Dendritic cell treated with granulocyte-macrophage colony-stimulating factor and Interleukin-4, amounts not matched to agents 40 ng/mL and 50 ng/mL, for 4 days (primary cell): ENCODE results near the gene SGIP1.

Source experiments
- H3K27ac Mint-ChIP-seq: one replicate; pipeline ENCODE4 v1.8.0; 2022; ENCODE audit warnings: mild to moderate bottlenecking, mixed read lengths
- H3K27me3 Mint-ChIP-seq: one replicate; pipeline ENCODE4 v1.8.0; 2022; ENCODE audit warnings: mild to moderate bottlenecking, mixed read lengths
- H3K36me3 Mint-ChIP-seq: one replicate; pipeline ENCODE4 v1.8.0; 2022; ENCODE audit warnings: low read depth, mixed read lengths
- H3K4me1 Mint-ChIP-seq: one replicate; pipeline ENCODE4 v1.8.0; 2022; ENCODE audit warnings: low read depth, mixed read lengths
- H3K4me3 Mint-ChIP-seq: one replicate; pipeline ENCODE4 v1.8.0; 2022; ENCODE audit warnings: mild to moderate bottlenecking, moderate library complexity, mixed read lengths
- H3K9me3 Mint-ChIP-seq: one replicate; pipeline ENCODE4 v1.8.0; 2022; ENCODE audit warnings: mixed read lengths
- intact Hi-C: fragments of 100-400 bp; cut with micrococcal nuclease; formaldehyde crosslinking; loops from one replicate; pipeline ENCODE4 v1.15.0; 2022

SGIP1 gene

GRCh38 chr1:66618390-66618789, 84.4 kb downstream of the SGIP1 start:
- intact Hi-C loops, result no loop called here
- Mint-ChIP-seq H3K27ac (no peak overlapping the region), H3K4me3 (no peak overlapping the region), H3K4me1 (no peaks in the 10 kb centered on the region), H3K36me3 (no peaks in the 10 kb centered on the region), H3K27me3 (no peaks in the 10 kb centered on the region), H3K9me3 (no peaks in the 10 kb centered on the region)

- no peaks in the 10 kb centered on the region for H3K9me3 Mint-ChIP-seq
- intact Hi-C loops, result no loop called here
- H3K36me3 Mint-ChIP-seq, result no peaks in the 10 kb centered on the region
- H3K4me1 Mint-ChIP-seq, result no peaks in the 10 kb centered on the region
- H3K27ac Mint-ChIP-seq, result no peak overlapping the region
- H3K4me3 Mint-ChIP-seq, result no peak overlapping the region
- no peaks in the 10 kb centered on the region for H3K27me3 Mint-ChIP-seq
These were observed 89.9 kb downstream of the SGIP1 start for GRCh38 chr1:66623812-66624211.

GRCh38 chr1:66624412-66625060, 90.6 kb downstream of the SGIP1 start:
- no peaks in the 10 kb centered on the region for H3K9me3 Mint-ChIP-seq
- H3K4me3 Mint-ChIP-seq, result no peak overlapping the region
- H3K4me1 Mint-ChIP-seq, result no peaks in the 10 kb centered on the region
- H3K36me3 Mint-ChIP-seq, result no peaks in the 10 kb centered on the region
- intact Hi-C loops, result no loop called here
- H3K27ac Mint-ChIP-seq, result no peak overlapping the region
- H3K27me3 Mint-ChIP-seq, result no peaks in the 10 kb centered on the region

- no peak overlapping the region for H3K4me3 Mint-ChIP-seq
These were observed 92.3 kb downstream of the SGIP1 start for GRCh38 chr1:66626261-66626660.

GRCh38 chr1:66628926-66629325, 95.0 kb downstream of the SGIP1 start:
- H3K4me1 Mint-ChIP-seq, result no peaks in the 10 kb centered on the region

More at GRCh38 chr1:66626261-66626660, 92.3 kb downstream of the SGIP1 start:
- no peaks in the 10 kb centered on the region for H3K9me3 Mint-ChIP-seq
- intact Hi-C loops, result no loop called here
- H3K4me1 Mint-ChIP-seq, result no peaks in the 10 kb centered on the region
- H3K36me3 Mint-ChIP-seq, result no peaks in the 10 kb centered on the region
- H3K27me3 Mint-ChIP-seq, result no peaks in the 10 kb centered on the region
- no peak overlapping the region for H3K27ac Mint-ChIP-seq

GRCh38 chr1:66633159-66633558, 99.2 kb downstream of the SGIP1 start:
- no peaks in the 10 kb centered on the region for H3K36me3 Mint-ChIP-seq
- no peak overlapping the region for H3K4me3 Mint-ChIP-seq
- intact Hi-C loops, result no loop called here
- H3K9me3 Mint-ChIP-seq, result no peaks in the 10 kb centered on the region
- H3K4me1 Mint-ChIP-seq, result no peaks in the 10 kb centered on the region
- H3K27me3 Mint-ChIP-seq, result no peaks in the 10 kb centered on the region
- H3K27ac Mint-ChIP-seq, result no peak overlapping the region

More at GRCh38 chr1:66628926-66629325, 95.0 kb downstream of the SGIP1 start:
- Mint-ChIP-seq H3K36me3 (no peaks in the 10 kb centered on the region), H3K4me3 (no peak overlapping the region), H3K9me3 (no peaks in the 10 kb centered on the region), H3K27me3 (no peaks in the 10 kb centered on the region), H3K27ac (no peak overlapping the region)
- intact Hi-C loops, result no loop called here

- H3K36me3 Mint-ChIP-seq, result no peaks in the 10 kb centered on the region
- intact Hi-C loops, result no loop called here
- H3K27ac Mint-ChIP-seq, result no peak overlapping the region
- H3K27me3 Mint-ChIP-seq, result no peaks in the 10 kb centered on the region
- no peaks in the 10 kb centered on the region for H3K9me3 Mint-ChIP-seq
- no peaks in the 10 kb centered on the region for H3K4me1 Mint-ChIP-seq
- H3K4me3 Mint-ChIP-seq, result no peak overlapping the region
These were observed 103.2 kb downstream of the SGIP1 start for GRCh38 chr1:66637146-66637545.

- intact Hi-C loops, result no loop called here
- no peaks in the 10 kb centered on the region for H3K27me3 Mint-ChIP-seq
- H3K9me3 Mint-ChIP-seq, result no peaks in the 10 kb centered on the region
- H3K27ac Mint-ChIP-seq, result no peak overlapping the region
- H3K4me3 Mint-ChIP-seq, result no peak overlapping the region
- no peaks in the 10 kb centered on the region for H3K36me3 Mint-ChIP-seq
- no peaks in the 10 kb centered on the region for H3K4me1 Mint-ChIP-seq
These were observed 108.0 kb downstream of the SGIP1 start for GRCh38 chr1:66641891-66642473.

- intact Hi-C loops, result no loop called here
- Mint-ChIP-seq H3K4me3 (no peak overlapping the region), H3K9me3 (no peaks in the 10 kb centered on the region), H3K27me3 (no peaks in the 10 kb centered on the region), H3K36me3 (no peaks in the 10 kb centered on the region), H3K4me1 (no peaks in the 10 kb centered on the region), H3K27ac (no peak overlapping the region)
These were observed 109.0 kb downstream of the SGIP1 start for GRCh38 chr1:66642992-66643391.

GRCh38 chr1:66644331-66644730, 110.4 kb downstream of the SGIP1 start:
- Mint-ChIP-seq H3K4me1 (peaks cover 11% of the 10 kb centered on the region), H3K27ac (no peak overlapping the region), H3K4me3 (no peak overlapping the region), H3K36me3 (no peaks in the 10 kb centered on the region), H3K27me3 (no peaks in the 10 kb centered on the region), H3K9me3 (no peaks in the 10 kb centered on the region)
- intact Hi-C loops, result no loop called here

- no peaks in the 10 kb centered on the region for H3K27me3 Mint-ChIP-seq
These were observed 115.1 kb downstream of the SGIP1 start for GRCh38 chr1:66648901-66649595.

GRCh38 chr1:66652556-66652955, 118.6 kb downstream of the SGIP1 start:
- H3K27me3 Mint-ChIP-seq, result no peaks in the 10 kb centered on the region
- H3K4me1 Mint-ChIP-seq, result peaks cover 12% of the 10 kb centered on the region

More at GRCh38 chr1:66648901-66649595, 115.1 kb downstream of the SGIP1 start:
- Mint-ChIP-seq H3K4me1 (peaks cover 12% of the 10 kb centered on the region), H3K9me3 (no peaks in the 10 kb centered on the region), H3K36me3 (no peaks in the 10 kb centered on the region), H3K4me3 (no peak overlapping the region), H3K27ac (no peak overlapping the region)
- intact Hi-C loops, result no loop called here

GRCh38 chr1:66654643-66655042, 120.7 kb downstream of the SGIP1 start:
- Mint-ChIP-seq H3K4me3 (no peak overlapping the region), H3K9me3 (no peaks in the 10 kb centered on the region), H3K27me3 (no peaks in the 10 kb centered on the region), H3K36me3 (no peaks in the 10 kb centered on the region), H3K27ac (no peak overlapping the region), H3K4me1 (no peaks in the 10 kb centered on the region)
- intact Hi-C loops, result no loop called here

More at GRCh38 chr1:66652556-66652955, 118.6 kb downstream of the SGIP1 start:
- no peak overlapping the region for H3K4me3 Mint-ChIP-seq
- no peaks in the 10 kb centered on the region for H3K9me3 Mint-ChIP-seq
- H3K27ac Mint-ChIP-seq, result no peak overlapping the region
- no peaks in the 10 kb centered on the region for H3K36me3 Mint-ChIP-seq
- intact Hi-C loops, result no loop called here

- Mint-ChIP-seq H3K9me3 (no peaks in the 10 kb centered on the region), H3K27me3 (no peaks in the 10 kb centered on the region), H3K4me1 (no peaks in the 10 kb centered on the region), H3K27ac (no peak overlapping the region), H3K4me3 (no peak overlapping the region), H3K36me3 (no peaks in the 10 kb centered on the region)
- intact Hi-C loops, result no loop called here
These were observed 137.5 kb downstream of the SGIP1 start for GRCh38 chr1:66671455-66671854.
